Memory B cell (primary cell): ENCODE data around the gene ZDHHC11B.
"Not testable (repeated sequence)": the region's sequence is repeated elsewhere in the genome, so short reads cannot be mapped to it uniquely, and the experiment has no call there.

Experiments used
- ATAC-seq: fragments of 150-1000 bp; cut with Tn5 transposase; 2 replicates; pipeline ENCODE4 v1.10.0; 2021; ENCODE audit warnings: low read depth, mild to moderate bottlenecking, moderate library complexity
- DNase-seq, 2 donors: peaks; one replicate each; pipeline ENCODE4 v3.0.0; 2022; ENCODE audit warnings: low spot score in 2 of 2
- H3K27ac Mint-ChIP-seq: one replicate; pipeline ENCODE4 v1.8.0; 2022; ENCODE audit warnings: mild to moderate bottlenecking, moderate library complexity, mixed read lengths
- H3K27me3 Mint-ChIP-seq: one replicate; pipeline ENCODE4 v1.8.0; 2022; ENCODE audit warnings: mixed read lengths
- H3K36me3 Mint-ChIP-seq: one replicate; pipeline ENCODE4 v1.8.0; 2022; ENCODE audit warnings: mild to moderate bottlenecking, mixed read lengths
- H3K4me1 Mint-ChIP-seq: one replicate; pipeline ENCODE4 v1.8.0; 2022; ENCODE audit warnings: mixed read lengths
- H3K4me3 Mint-ChIP-seq: one replicate; pipeline ENCODE4 v1.8.0; 2022; ENCODE audit warnings: mild to moderate bottlenecking, moderate library complexity, mixed read lengths
- H3K9me3 Mint-ChIP-seq: one replicate; pipeline ENCODE4 v1.8.0; 2022; ENCODE audit warnings: mixed read lengths

The ZDHHC11B gene

GRCh38 chr5:714215-715118 is 70.1 kb downstream of the ZDHHC11B start:
- not testable (repeated sequence) for H3K4me1 Mint-ChIP-seq, H3K27ac Mint-ChIP-seq, H3K4me3 Mint-ChIP-seq, DNase-seq, ATAC-seq
- H3K9me3 Mint-ChIP-seq: peaks cover 15% of the 10 kb centered on the region
- peaks cover 14% of the 10 kb centered on the region for H3K36me3 Mint-ChIP-seq
- H3K27me3 Mint-ChIP-seq: peaks cover 29% of the 10 kb centered on the region

GRCh38 chr5:713686-714085 is 70.8 kb downstream of the ZDHHC11B start:
- H3K4me1 Mint-ChIP-seq, H3K4me3 Mint-ChIP-seq, H3K27ac Mint-ChIP-seq: not testable (repeated sequence)

GRCh38 chr5:708848-709517 is 75.5 kb downstream of the ZDHHC11B start:
- H3K27ac Mint-ChIP-seq, H3K36me3 Mint-ChIP-seq, H3K4me3 Mint-ChIP-seq, DNase-seq, H3K9me3 Mint-ChIP-seq, H3K4me1 Mint-ChIP-seq, ATAC-seq: not testable (repeated sequence)
- H3K27me3 Mint-ChIP-seq: peaks cover 13% of the 10 kb centered on the region

More at GRCh38 chr5:713686-714085, 70.8 kb downstream of the ZDHHC11B start:
- H3K36me3 Mint-ChIP-seq: peaks cover 11% of the 10 kb centered on the region
- not testable (repeated sequence) for DNase-seq, ATAC-seq
- H3K27me3 Mint-ChIP-seq: peaks cover 27% of the 10 kb centered on the region
- peaks cover 12% of the 10 kb centered on the region for H3K9me3 Mint-ChIP-seq

- not testable (repeated sequence) for ATAC-seq, H3K36me3 Mint-ChIP-seq, H3K27ac Mint-ChIP-seq, H3K4me3 Mint-ChIP-seq, H3K4me1 Mint-ChIP-seq, DNase-seq, H3K9me3 Mint-ChIP-seq
- peaks cover 13% of the 10 kb centered on the region for H3K27me3 Mint-ChIP-seq
Measured at GRCh38 chr5:708374-708773, 76.2 kb downstream of the ZDHHC11B start.

- not testable (repeated sequence) for H3K4me3 Mint-ChIP-seq, ATAC-seq, H3K36me3 Mint-ChIP-seq, H3K4me1 Mint-ChIP-seq, H3K27ac Mint-ChIP-seq, H3K9me3 Mint-ChIP-seq, DNase-seq
- peaks cover 10% of the 10 kb centered on the region for H3K27me3 Mint-ChIP-seq
Measured at GRCh38 chr5:706127-706526, 78.4 kb downstream of the ZDHHC11B start.

GRCh38 chr5:696753-697702 is 87.5 kb downstream of the ZDHHC11B start:
- not testable (repeated sequence) for H3K9me3 Mint-ChIP-seq, H3K27me3 Mint-ChIP-seq, DNase-seq, H3K4me3 Mint-ChIP-seq, H3K4me1 Mint-ChIP-seq, ATAC-seq, H3K27ac Mint-ChIP-seq, H3K36me3 Mint-ChIP-seq

GRCh38 chr5:696191-696590 is 88.3 kb downstream of the ZDHHC11B start:
- H3K27ac Mint-ChIP-seq, DNase-seq, H3K4me3 Mint-ChIP-seq, H3K4me1 Mint-ChIP-seq, H3K27me3 Mint-ChIP-seq, ATAC-seq, H3K36me3 Mint-ChIP-seq, H3K9me3 Mint-ChIP-seq: not testable (repeated sequence)

- not testable (repeated sequence) for H3K27me3 Mint-ChIP-seq, H3K4me1 Mint-ChIP-seq
Measured at GRCh38 chr5:695475-695874, 89.1 kb downstream of the ZDHHC11B start.

GRCh38 chr5:694042-694431 is 90.5 kb downstream of the ZDHHC11B start:
- not testable (repeated sequence) for H3K36me3 Mint-ChIP-seq, DNase-seq, H3K27ac Mint-ChIP-seq, H3K27me3 Mint-ChIP-seq, ATAC-seq, H3K4me3 Mint-ChIP-seq, H3K4me1 Mint-ChIP-seq, H3K9me3 Mint-ChIP-seq

More at GRCh38 chr5:695475-695874, 89.1 kb downstream of the ZDHHC11B start:
- H3K9me3 Mint-ChIP-seq, DNase-seq, ATAC-seq, H3K36me3 Mint-ChIP-seq, H3K4me3 Mint-ChIP-seq, H3K27ac Mint-ChIP-seq: not testable (repeated sequence)

- ATAC-seq (peak; percentile 89), DNase-seq (peak; percentile 53 to 65)
- H3K9me3 Mint-ChIP-seq, H3K27me3 Mint-ChIP-seq, H3K36me3 Mint-ChIP-seq, H3K4me1 Mint-ChIP-seq, H3K27ac Mint-ChIP-seq: not testable (repeated sequence)
- H3K4me3 Mint-ChIP-seq: peak within 1 kb of the TSS; percentile 61
Measured at GRCh38 chr5:693271-694041, 91.1 kb downstream of the ZDHHC11B start, which contains the start of gene TPPP. Gene TPPP, minus strand, starts transcription at chr5:693352. Its CDS starts 15,292 bp downstream, at chr5:678060.

- not testable (repeated sequence) for H3K4me1 Mint-ChIP-seq, H3K9me3 Mint-ChIP-seq, H3K36me3 Mint-ChIP-seq, DNase-seq, H3K27me3 Mint-ChIP-seq, H3K27ac Mint-ChIP-seq, ATAC-seq
- peak overlapping the region; percentile 61 for H3K4me3 Mint-ChIP-seq
Measured at GRCh38 chr5:692529-693041, 91.9 kb downstream of the ZDHHC11B start.

- no peaks in the 10 kb centered on the region for H3K36me3 Mint-ChIP-seq
- H3K9me3 Mint-ChIP-seq: no peaks in the 10 kb centered on the region
- peaks cover 4% of the 10 kb centered on the region for H3K27me3 Mint-ChIP-seq
- ATAC-seq (no peak), DNase-seq (no peak)
- H3K4me3 Mint-ChIP-seq: peak overlapping the region; percentile 61
- no peak overlapping the region for H3K27ac Mint-ChIP-seq
- no peaks in the 10 kb centered on the region for H3K4me1 Mint-ChIP-seq
Measured at GRCh38 chr5:691817-692528, 92.6 kb downstream of the ZDHHC11B start.
